ENCODE results near the gene ANKRD50. TPM values are rescaled to one million over a fixed set of nuclear protein-coding genes. Genes with fewer than 3 reads are reported as not detected.

ANKRD50 gene
- total RNA-seq, 1 donor from 2014 or later, result 29.4 TPM

- Mint-ChIP-seq H3K27ac (ENCODE audit: unreplicated experiment) (no peak overlapping the region), H3K27me3 (ENCODE audit: low read depth, unreplicated experiment) (no peaks in the 10 kb centered on the region), H3K9me3 (ENCODE audit: unreplicated experiment) (peaks cover 2% of the 10 kb centered on the region), H3K4me3 (ENCODE audit: unreplicated experiment) (no peak overlapping the region), H3K36me3 (ENCODE audit: low read depth, unreplicated experiment) (no peaks in the 10 kb centered on the region), H3K4me1 (ENCODE audit: low read depth, unreplicated experiment) (no peaks in the 10 kb centered on the region)
- Histone ChIP-seq H2AFZ (ENCODE audit: low read depth, low read length) (no peak overlapping the region), H3K4me1 (ENCODE audit: insufficient read depth, low read length) (no peaks in the 10 kb centered on the region), H3K4me3 (ENCODE audit: insufficient read depth, low read depth, low read length) (no peak overlapping the region), H3K27me3 (ENCODE audit: insufficient read depth, low read length) (no peaks in the 10 kb centered on the region), H3K79me2 (ENCODE audit: insufficient read depth, low read length) (no peaks in the 10 kb centered on the region), H3K27ac (ENCODE audit: low read depth, low read length) (no peak overlapping the region), H3K4me2 (ENCODE audit: low read length) (no peak overlapping the region), H3K9ac (ENCODE audit: low read length) (no peak overlapping the region), H3K9me3 (ENCODE audit: insufficient read depth, low read depth, low read length) (no peaks in the 10 kb centered on the region), H4K20me1 (ENCODE audit: insufficient read depth, low read length) (no peaks in the 10 kb centered on the region), H3K36me3 (ENCODE audit: insufficient read depth, low read length) (no peaks in the 10 kb centered on the region)
- DNase-seq (ENCODE audit: low read depth) (no peak), FAIRE-seq (no peak)
- no peak for TF ChIP-seq EZH2 (IDR thresholded peaks at IDR 0.05; ENCODE audit: insufficient read depth, low read length)
- TF ChIP-seq, protein P1, sequence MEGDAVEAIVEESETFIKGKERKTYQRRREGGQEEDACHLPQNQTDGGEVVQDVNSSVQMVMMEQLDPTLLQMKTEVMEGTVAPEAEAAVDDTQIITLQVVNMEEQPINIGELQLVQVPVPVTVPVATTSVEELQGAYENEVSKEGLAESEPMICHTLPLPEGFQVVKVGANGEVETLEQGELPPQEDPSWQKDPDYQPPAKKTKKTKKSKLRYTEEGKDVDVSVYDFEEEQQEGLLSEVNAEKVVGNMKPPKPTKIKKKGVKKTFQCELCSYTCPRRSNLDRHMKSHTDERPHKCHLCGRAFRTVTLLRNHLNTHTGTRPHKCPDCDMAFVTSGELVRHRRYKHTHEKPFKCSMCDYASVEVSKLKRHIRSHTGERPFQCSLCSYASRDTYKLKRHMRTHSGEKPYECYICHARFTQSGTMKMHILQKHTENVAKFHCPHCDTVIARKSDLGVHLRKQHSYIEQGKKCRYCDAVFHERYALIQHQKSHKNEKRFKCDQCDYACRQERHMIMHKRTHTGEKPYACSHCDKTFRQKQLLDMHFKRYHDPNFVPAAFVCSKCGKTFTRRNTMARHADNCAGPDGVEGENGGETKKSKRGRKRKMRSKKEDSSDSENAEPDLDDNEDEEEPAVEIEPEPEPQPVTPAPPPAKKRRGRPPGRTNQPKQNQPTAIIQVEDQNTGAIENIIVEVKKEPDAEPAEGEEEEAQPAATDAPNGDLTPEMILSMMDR (IDR thresholded peaks at IDR 0.05; ENCODE audit: insufficient read depth, low read depth, low read length), result no peak
Observed at GRCh38 chr4:124658795-124659194, 53.7 kb downstream of the ANKRD50 start.

DNA sequence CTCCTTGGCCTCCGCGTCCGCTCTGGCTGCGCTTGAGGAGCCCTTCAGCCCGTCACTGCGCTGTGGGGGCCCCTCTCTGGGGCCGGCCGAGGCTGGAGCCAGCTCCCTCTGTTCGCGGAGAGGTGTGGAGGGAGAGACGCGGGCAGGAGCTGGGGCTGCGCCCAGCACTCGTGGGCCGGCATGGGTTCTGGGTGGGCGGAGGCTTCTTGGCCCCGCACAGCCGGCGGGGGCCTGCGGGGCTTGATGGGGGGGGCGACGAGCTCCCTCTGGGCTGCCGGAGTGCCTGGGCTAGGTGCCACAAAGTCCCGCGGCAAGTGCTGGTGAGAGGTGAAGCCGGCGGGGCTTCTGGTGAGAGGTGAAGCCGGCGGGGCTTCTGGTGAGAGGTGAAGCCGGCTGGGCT lies 61.9 kb downstream of the ANKRD50 start:
- no peak overlapping the region for H3K4me2 ChIP-seq (ENCODE audit: low read length)
- FAIRE-seq, result no peak

DNA sequence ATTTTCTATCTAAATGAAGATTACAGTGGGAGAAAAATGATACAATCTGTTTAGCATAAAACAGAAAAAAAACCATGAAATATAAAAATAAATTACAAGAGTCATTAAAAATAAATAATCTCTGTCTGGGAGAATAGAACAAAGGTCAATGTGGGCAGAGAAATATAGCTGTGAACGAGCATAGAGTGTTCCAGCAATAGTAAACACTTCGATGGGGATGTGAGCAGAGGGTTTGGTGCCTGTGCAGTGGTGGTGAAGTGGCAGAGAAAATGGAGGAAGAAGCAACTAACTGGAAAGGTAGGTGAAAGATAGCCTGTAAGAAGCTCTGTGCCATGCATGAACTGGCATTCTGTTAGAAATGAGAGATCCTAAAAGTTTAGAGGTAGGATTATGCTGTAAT lies 64.9 kb downstream of the ANKRD50 start:
- H3K9me3 Mint-ChIP-seq (ENCODE audit: unreplicated experiment), result no peaks in the 10 kb centered on the region
- Histone ChIP-seq H3K27ac (ENCODE audit: low read depth, low read length) (no peak overlapping the region), H3K4me2 (ENCODE audit: low read length) (no peak overlapping the region), H3K4me1 (ENCODE audit: insufficient read depth, low read length) (no peaks in the 10 kb centered on the region), H3K9me3 (ENCODE audit: insufficient read depth, low read depth, low read length) (no peaks in the 10 kb centered on the region), H3K9ac (ENCODE audit: low read length) (no peak overlapping the region), H2AFZ (ENCODE audit: low read depth, low read length) (no peak overlapping the region), H3K79me2 (ENCODE audit: insufficient read depth, low read length) (no peaks in the 10 kb centered on the region), H3K27me3 (ENCODE audit: insufficient read depth, low read length) (no peaks in the 10 kb centered on the region), H3K36me3 (ENCODE audit: insufficient read depth, low read length) (no peaks in the 10 kb centered on the region), H3K4me3 (ENCODE audit: insufficient read depth, low read depth, low read length) (no peak overlapping the region), H4K20me1 (ENCODE audit: insufficient read depth, low read length) (no peaks in the 10 kb centered on the region)
- H3K4me1 Mint-ChIP-seq (ENCODE audit: low read depth, unreplicated experiment), result no peaks in the 10 kb centered on the region
- DNase-seq (ENCODE audit: low read depth) (no peak), FAIRE-seq (no peak)
- H3K36me3 Mint-ChIP-seq (ENCODE audit: low read depth, unreplicated experiment), result peaks cover 3% of the 10 kb centered on the region
- no peak overlapping the region for H3K27ac Mint-ChIP-seq (ENCODE audit: unreplicated experiment)
- H3K4me3 Mint-ChIP-seq (ENCODE audit: unreplicated experiment), result no peak overlapping the region
- H3K27me3 Mint-ChIP-seq (ENCODE audit: low read depth, unreplicated experiment), result no peaks in the 10 kb centered on the region
- TF ChIP-seq EZH2 (IDR thresholded peaks at IDR 0.05; ENCODE audit: insufficient read depth, low read length), result no peak
- TF ChIP-seq, protein P1 (IDR thresholded peaks at IDR 0.05; ENCODE audit: insufficient read depth, low read depth, low read length), result no peak

More for the DNA sequence above, 61.9 kb downstream of the ANKRD50 start:
- no peaks in the 10 kb centered on the region for H3K9me3 ChIP-seq (ENCODE audit: insufficient read depth, low read depth, low read length)
- TF ChIP-seq, protein P1 (IDR thresholded peaks at IDR 0.05; ENCODE audit: insufficient read depth, low read depth, low read length), result no peak
- TF ChIP-seq EZH2 (IDR thresholded peaks at IDR 0.05; ENCODE audit: insufficient read depth, low read length), result no peak
- no peak overlapping the region for H3K9ac ChIP-seq (ENCODE audit: low read length)
- Mint-ChIP-seq H3K4me1 (ENCODE audit: low read depth, unreplicated experiment) (no peaks in the 10 kb centered on the region), H3K4me3 (ENCODE audit: unreplicated experiment) (no peak overlapping the region), H3K36me3 (ENCODE audit: low read depth, unreplicated experiment) (peaks cover 3% of the 10 kb centered on the region), H3K27me3 (ENCODE audit: low read depth, unreplicated experiment) (no peaks in the 10 kb centered on the region), H3K27ac (ENCODE audit: unreplicated experiment) (no peak overlapping the region), H3K9me3 (ENCODE audit: unreplicated experiment) (no peaks in the 10 kb centered on the region)
- no peak overlapping the region for H3K4me3 ChIP-seq (ENCODE audit: insufficient read depth, low read depth, low read length)
- no peaks in the 10 kb centered on the region for H3K36me3 ChIP-seq (ENCODE audit: insufficient read depth, low read length)
- H4K20me1 ChIP-seq (ENCODE audit: insufficient read depth, low read length), result no peaks in the 10 kb centered on the region
- H2AFZ ChIP-seq (ENCODE audit: low read depth, low read length), result no peak overlapping the region
- H3K4me1 ChIP-seq (ENCODE audit: insufficient read depth, low read length), result no peaks in the 10 kb centered on the region
- DNase-seq (ENCODE audit: low read depth), result no peak
- H3K27me3 ChIP-seq (ENCODE audit: insufficient read depth, low read length), result no peaks in the 10 kb centered on the region
- H3K79me2 ChIP-seq (ENCODE audit: insufficient read depth, low read length), result no peaks in the 10 kb centered on the region
- no peak overlapping the region for H3K27ac ChIP-seq (ENCODE audit: low read depth, low read length)
